ENCODE measurements around the gene SMAD9. TPM values are rescaled to one million over a fixed set of nuclear protein-coding genes. Genes with fewer than 3 reads are reported as not detected.
A peak's percentile ranks its signal among the peaks of the same experiment; 100 is the strongest.

SMAD9 gene
- total and polyA plus RNA-seq, 2 donors (not counting 1 experiment from before 2014, with no cell fraction given) = 3.5 to 4.8 TPM

DNA sequence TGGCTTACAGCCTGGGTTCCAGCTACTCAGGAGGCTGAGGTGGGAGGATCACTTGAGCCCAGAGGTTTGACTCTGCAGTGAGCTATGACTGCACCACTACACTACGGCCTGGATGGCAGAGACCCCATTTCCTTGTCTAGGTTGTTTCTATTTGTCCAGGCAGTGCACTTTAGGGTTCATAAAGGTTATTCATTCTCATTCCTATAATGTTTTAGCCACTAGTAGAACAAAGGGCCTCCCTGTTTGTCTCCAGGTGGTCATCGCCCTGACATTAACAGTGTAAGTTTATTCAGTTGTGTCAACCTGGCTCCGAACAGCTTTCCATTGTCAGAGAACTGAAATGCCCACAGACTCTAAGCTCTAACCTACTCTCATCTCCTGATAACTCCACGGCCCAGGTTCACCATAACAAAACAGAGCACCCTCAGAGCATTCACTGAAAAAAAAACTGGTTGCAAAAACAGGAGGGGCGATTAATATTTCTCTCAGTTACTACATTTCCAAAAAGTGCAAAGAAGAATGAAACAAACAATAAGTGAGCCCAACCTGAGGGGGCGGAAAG lies 37.1 kb downstream of the SMAD9 start:
- Histone ChIP-seq H3K27me3 (ENCODE audit: control insufficient read depth, insufficient read depth, low read length) (no peaks in the 10 kb centered on the region), H3K27ac (ENCODE audit: insufficient read depth, low read length) (no peak overlapping the region), H3K9ac (ENCODE audit: insufficient read depth, low read length) (no peak overlapping the region), H3K4me1 (ENCODE audit: control insufficient read depth, extremely low read depth, insufficient read depth, low read length) (no peaks in the 10 kb centered on the region), H2AFZ (ENCODE audit: low read length) (no peak overlapping the region), H3K9me3 (ENCODE audit: control insufficient read depth, insufficient read depth, low read depth, low read length) (no peaks in the 10 kb centered on the region), H4K20me1 (ENCODE audit: control insufficient read depth, extremely low read depth, insufficient read depth, low read length) (no peaks in the 10 kb centered on the region), H3K4me2 (ENCODE audit: extremely low read depth, insufficient read depth, low read length) (no peak overlapping the region), H3K4me3 (replicated peaks in 1 of 4; ENCODE audit: control extremely low read depth in 1 of 4, insufficient read depth in 1 of 4, low read depth in 3 of 4, low read length in 4 of 4) (no peak overlapping the region), H3K36me3 (ENCODE audit: control insufficient read depth, insufficient read depth, low read length) (no peaks in the 10 kb centered on the region), H3K79me2 (ENCODE audit: control insufficient read depth, insufficient read depth, low read length) (no peaks in the 10 kb centered on the region)
- TF ChIP-seq, protein P1, sequence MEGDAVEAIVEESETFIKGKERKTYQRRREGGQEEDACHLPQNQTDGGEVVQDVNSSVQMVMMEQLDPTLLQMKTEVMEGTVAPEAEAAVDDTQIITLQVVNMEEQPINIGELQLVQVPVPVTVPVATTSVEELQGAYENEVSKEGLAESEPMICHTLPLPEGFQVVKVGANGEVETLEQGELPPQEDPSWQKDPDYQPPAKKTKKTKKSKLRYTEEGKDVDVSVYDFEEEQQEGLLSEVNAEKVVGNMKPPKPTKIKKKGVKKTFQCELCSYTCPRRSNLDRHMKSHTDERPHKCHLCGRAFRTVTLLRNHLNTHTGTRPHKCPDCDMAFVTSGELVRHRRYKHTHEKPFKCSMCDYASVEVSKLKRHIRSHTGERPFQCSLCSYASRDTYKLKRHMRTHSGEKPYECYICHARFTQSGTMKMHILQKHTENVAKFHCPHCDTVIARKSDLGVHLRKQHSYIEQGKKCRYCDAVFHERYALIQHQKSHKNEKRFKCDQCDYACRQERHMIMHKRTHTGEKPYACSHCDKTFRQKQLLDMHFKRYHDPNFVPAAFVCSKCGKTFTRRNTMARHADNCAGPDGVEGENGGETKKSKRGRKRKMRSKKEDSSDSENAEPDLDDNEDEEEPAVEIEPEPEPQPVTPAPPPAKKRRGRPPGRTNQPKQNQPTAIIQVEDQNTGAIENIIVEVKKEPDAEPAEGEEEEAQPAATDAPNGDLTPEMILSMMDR (conservative IDR thresholded peaks at IDR 0.05 in 1 of 2, IDR thresholded peaks at IDR 0.05 in 1 of 2; ENCODE audit: low read depth in 1 of 2, low read length in 2 of 2) = no peak
- TF ChIP-seq EZH2 (IDR thresholded peaks at IDR 0.05; ENCODE audit: low read length, missing control alignments) = no peak
- DNase-seq (ENCODE audit: low read depth in 2 of 2) = peak in 1 of 2 donors; percentile 3

DNA sequence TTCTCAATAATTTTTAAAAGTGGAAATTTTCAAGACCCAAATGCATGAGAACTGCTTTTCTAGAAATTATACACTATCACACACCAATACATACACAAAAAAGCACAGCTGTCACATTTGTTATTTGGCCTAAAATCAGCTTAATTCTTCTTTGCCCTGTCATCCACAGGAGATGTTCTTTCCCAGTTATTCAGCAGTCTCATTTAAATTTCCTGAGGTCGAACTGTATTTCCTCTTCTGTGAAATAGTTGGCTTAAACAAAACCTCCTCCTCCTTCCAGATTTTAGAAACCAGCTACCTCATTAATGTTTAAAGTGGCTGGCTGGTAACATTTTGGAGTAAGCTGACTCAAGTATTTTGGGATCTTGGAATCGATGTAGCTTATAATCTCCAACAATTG lies 39.1 kb downstream of the SMAD9 start:
- Histone ChIP-seq H3K4me2 (ENCODE audit: extremely low read depth, insufficient read depth, low read length) (no peak overlapping the region), H3K79me2 (ENCODE audit: control insufficient read depth, insufficient read depth, low read length) (no peaks in the 10 kb centered on the region), H3K4me3 (replicated peaks in 1 of 4; ENCODE audit: control extremely low read depth in 1 of 4, insufficient read depth in 1 of 4, low read depth in 3 of 4, low read length in 4 of 4) (no peak overlapping the region), H3K27me3 (ENCODE audit: control insufficient read depth, insufficient read depth, low read length) (no peaks in the 10 kb centered on the region), H3K9ac (ENCODE audit: insufficient read depth, low read length) (no peak overlapping the region), H3K36me3 (ENCODE audit: control insufficient read depth, insufficient read depth, low read length) (no peaks in the 10 kb centered on the region), H4K20me1 (ENCODE audit: control insufficient read depth, extremely low read depth, insufficient read depth, low read length) (no peaks in the 10 kb centered on the region), H3K9me3 (ENCODE audit: control insufficient read depth, insufficient read depth, low read depth, low read length) (no peaks in the 10 kb centered on the region), H2AFZ (ENCODE audit: low read length) (no peak overlapping the region), H3K27ac (ENCODE audit: insufficient read depth, low read length) (no peak overlapping the region), H3K4me1 (ENCODE audit: control insufficient read depth, extremely low read depth, insufficient read depth, low read length) (no peaks in the 10 kb centered on the region)
- TF ChIP-seq, protein P1 (conservative IDR thresholded peaks at IDR 0.05 in 1 of 2, IDR thresholded peaks at IDR 0.05 in 1 of 2; ENCODE audit: low read depth in 1 of 2, low read length in 2 of 2) = no peak
- TF ChIP-seq EZH2 (IDR thresholded peaks at IDR 0.05; ENCODE audit: low read length, missing control alignments) = no peak
- peak in 1 of 2 donors; percentile 30 for DNase-seq (ENCODE audit: low read depth in 2 of 2)

DNA sequence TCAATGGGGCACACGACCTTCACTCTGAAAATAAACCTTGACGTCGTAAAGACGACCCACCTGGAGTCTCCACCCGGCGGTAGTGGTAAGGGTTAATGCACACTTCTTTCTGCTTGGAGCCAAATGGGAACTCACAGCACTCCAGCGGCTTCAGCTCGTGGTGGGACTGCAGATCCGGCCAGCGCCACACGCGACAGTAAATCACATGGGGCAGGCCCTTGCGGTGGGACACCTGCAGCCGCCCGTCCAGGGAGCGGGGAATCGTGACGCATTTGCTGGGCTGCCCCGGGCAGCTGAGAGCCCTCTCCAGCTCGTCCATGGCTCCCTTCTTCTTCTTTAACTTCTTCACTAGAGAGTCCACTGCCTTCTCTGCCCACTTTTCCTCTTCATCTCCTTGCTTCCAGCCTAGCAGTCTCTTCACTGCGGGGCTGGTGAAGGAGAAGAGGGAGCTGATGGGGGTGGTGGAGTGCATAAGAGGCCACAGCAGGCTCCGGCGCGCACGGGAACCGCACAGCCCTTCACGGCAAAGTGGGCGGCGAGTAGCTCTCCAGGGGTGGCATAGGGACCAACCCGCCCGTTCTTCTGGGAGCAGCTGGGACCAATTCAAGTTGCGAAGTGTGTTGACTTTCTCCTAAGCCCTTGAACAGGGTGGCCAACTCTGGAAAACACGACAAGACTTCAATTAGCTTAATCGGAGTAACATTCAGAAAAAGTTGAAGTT lies 40.7 kb downstream of the SMAD9 start:
- TF ChIP-seq, protein P1 (conservative IDR thresholded peaks at IDR 0.05 in 1 of 2, IDR thresholded peaks at IDR 0.05 in 1 of 2; ENCODE audit: low read depth in 1 of 2, low read length in 2 of 2) = no peak
- no peak for TF ChIP-seq EZH2 (IDR thresholded peaks at IDR 0.05; ENCODE audit: low read length, missing control alignments)
- no peak overlapping the region for H3K4me3 ChIP-seq (replicated peaks in 1 of 4; ENCODE audit: control extremely low read depth in 1 of 4, insufficient read depth in 1 of 4, low read depth in 3 of 4, low read length in 4 of 4)
- H3K79me2 ChIP-seq (ENCODE audit: control insufficient read depth, insufficient read depth, low read length) = no peaks in the 10 kb centered on the region

More for the DNA sequence above, 40.7 kb downstream of the SMAD9 start:
- Histone ChIP-seq H3K36me3 (ENCODE audit: control insufficient read depth, insufficient read depth, low read length) (no peaks in the 10 kb centered on the region), H2AFZ (ENCODE audit: low read length) (no peak overlapping the region), H4K20me1 (ENCODE audit: control insufficient read depth, extremely low read depth, insufficient read depth, low read length) (no peaks in the 10 kb centered on the region), H3K9me3 (ENCODE audit: control insufficient read depth, insufficient read depth, low read depth, low read length) (no peaks in the 10 kb centered on the region), H3K9ac (ENCODE audit: insufficient read depth, low read length) (no peak overlapping the region), H3K27me3 (ENCODE audit: control insufficient read depth, insufficient read depth, low read length) (no peaks in the 10 kb centered on the region), H3K27ac (ENCODE audit: insufficient read depth, low read length) (no peak overlapping the region), H3K4me2 (ENCODE audit: extremely low read depth, insufficient read depth, low read length) (no peak overlapping the region), H3K4me1 (ENCODE audit: control insufficient read depth, extremely low read depth, insufficient read depth, low read length) (no peaks in the 10 kb centered on the region)
- DNase-seq (ENCODE audit: low read depth in 2 of 2) = no peak
